ENCODE results near the gene SLC35B4.

GRCh38 chr7:134331393-134331792 is 14.7 kb upstream of the SLC35B4 start:
- TF ChIP-seq GATA2 (IDR thresholded peaks at IDR 0.05; ENCODE audit: low read depth, low read length) = no peak
- TF ChIP-seq GATA3 (IDR thresholded peaks at IDR 0.05; ENCODE audit: low read depth, low read length) = no peak
